BJ (cell line): Measurements from ENCODE around the gene MED14. TPM values are rescaled to one million over a fixed set of nuclear protein-coding genes. Genes with fewer than 3 reads are reported as not detected.

Experiments used
- CTCF ChIA-PET: fragments of 350-600 bp; formaldehyde crosslinking; extraction: SDS; loops from one replicate; lab custom pipeline; 2021; ENCODE audit warnings: antibody characterized with exemption, inconsistent platforms; lab: Yijun Ruan, JAX
- POLR2A ChIA-PET: fragments of 300-600 bp; sonication (Branson Sonifier 250); formaldehyde crosslinking; extraction: SDS; loops from one replicate; lab custom pipeline; 2021; ENCODE audit warnings: antibody characterized with exemption; lab: Charles Lee
- DNase-seq: peaks from one replicate; pipeline ENCODE4 v3.0.0-alpha.2; 2011; ENCODE audit warnings: low read depth
- H3K27me3 ChIP-seq: 2 replicates; pipeline ENCODE4 v1.6.0; 2011; ENCODE audit warnings: low read length; ENCODE audit not compliant: control insufficient read depth, insufficient read depth
- H3K36me3 ChIP-seq: 2 replicates; pipeline ENCODE4 v1.5.1; 2011; ENCODE audit warnings: low read length; ENCODE audit not compliant: control insufficient read depth, insufficient read depth
- H3K4me3 ChIP-seq: 2 replicates; pipeline ENCODE4 v1.5.1; 2011; ENCODE audit warnings: low read depth, mild to moderate bottlenecking, control low read depth, low read length
- polyA plus RNA-seq: library from polyadenylated mRNA; depleted of rRNA; stranded (reverse); fragments of >200 nt; gene quantifications from 2 replicates; pipeline ENCODE4 v1.2.3, GENCODE V29; 2011
- TF ChIP-seq, protein P1 (sequence below): IDR thresholded peaks from 2 replicates; pipeline ENCODE4 v1.5.1; 2011; ENCODE audit warnings: low read depth, mild to moderate bottlenecking, control low read depth, inconsistent platforms, low read length, moderate library complexity; ENCODE audit not compliant: insufficient read depth

MED14 gene
- polyA plus RNA-seq, 1 experiment = 25.9 TPM

DNA sequence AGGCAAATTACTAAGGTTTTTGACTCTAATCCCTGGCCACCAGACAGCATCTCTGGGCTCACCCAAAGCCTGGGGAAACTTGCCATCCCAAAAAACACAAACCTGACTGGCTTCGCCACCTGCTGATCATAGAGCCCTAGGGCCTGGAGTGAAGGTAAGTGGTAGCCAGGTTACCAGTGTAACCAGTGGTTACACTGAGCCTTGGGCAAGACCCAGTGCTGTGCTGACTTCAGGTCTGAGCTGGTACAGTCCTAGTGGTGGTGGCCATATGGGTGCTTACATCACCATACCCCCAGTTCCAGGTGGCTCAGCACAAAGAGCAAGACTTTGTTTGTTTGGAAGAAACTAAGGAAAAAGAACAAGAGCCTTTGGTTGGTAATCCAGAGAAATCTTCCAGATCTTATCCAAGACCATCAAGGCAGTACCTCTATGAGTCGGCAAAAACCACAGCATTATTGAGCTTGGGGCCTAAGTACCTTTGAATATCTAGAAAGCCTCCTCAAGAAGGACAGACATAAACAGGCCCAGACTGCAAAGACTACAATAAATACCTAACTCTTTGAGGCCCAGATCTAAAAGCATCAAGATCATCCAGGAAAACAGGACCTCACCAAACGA is 13.7 kb downstream of the MED14 start:
- H3K4me3 ChIP-seq = no peak overlapping the region
- DNase-seq = no peak
- ChIA-PET POLR2A (no interaction called here), CTCF (no interaction called here)
- TF ChIP-seq, protein P1, sequence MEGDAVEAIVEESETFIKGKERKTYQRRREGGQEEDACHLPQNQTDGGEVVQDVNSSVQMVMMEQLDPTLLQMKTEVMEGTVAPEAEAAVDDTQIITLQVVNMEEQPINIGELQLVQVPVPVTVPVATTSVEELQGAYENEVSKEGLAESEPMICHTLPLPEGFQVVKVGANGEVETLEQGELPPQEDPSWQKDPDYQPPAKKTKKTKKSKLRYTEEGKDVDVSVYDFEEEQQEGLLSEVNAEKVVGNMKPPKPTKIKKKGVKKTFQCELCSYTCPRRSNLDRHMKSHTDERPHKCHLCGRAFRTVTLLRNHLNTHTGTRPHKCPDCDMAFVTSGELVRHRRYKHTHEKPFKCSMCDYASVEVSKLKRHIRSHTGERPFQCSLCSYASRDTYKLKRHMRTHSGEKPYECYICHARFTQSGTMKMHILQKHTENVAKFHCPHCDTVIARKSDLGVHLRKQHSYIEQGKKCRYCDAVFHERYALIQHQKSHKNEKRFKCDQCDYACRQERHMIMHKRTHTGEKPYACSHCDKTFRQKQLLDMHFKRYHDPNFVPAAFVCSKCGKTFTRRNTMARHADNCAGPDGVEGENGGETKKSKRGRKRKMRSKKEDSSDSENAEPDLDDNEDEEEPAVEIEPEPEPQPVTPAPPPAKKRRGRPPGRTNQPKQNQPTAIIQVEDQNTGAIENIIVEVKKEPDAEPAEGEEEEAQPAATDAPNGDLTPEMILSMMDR = no peak
- no peaks in the 10 kb centered on the region; the same call in 1 of the 2 replicates for H3K36me3 ChIP-seq
- no peaks in the 10 kb centered on the region for H3K27me3 ChIP-seq

DNA sequence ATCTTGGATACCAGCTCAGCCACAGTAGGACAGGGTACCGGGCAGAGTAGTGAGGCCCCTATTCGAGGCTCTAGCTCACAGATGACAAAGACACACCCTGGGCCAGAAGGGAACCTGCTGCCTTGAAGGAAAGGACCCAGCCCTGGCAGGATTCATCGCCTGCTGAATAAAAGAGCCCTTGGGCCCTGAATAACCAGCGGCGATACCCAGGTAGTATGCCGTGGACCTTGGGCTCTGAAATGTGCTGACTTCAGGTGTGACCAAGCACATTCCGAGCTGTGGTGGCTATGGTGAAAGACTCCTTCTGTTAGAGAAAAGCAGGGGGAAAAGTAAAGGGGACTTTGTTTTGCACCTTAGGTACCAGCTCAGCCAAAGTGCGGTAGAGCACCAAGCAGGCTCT is 14.6 kb downstream of the MED14 start:
- DNase-seq = no peak
- H3K4me3 ChIP-seq = no peak overlapping the region
- CTCF ChIA-PET = no interaction called here

DNA sequence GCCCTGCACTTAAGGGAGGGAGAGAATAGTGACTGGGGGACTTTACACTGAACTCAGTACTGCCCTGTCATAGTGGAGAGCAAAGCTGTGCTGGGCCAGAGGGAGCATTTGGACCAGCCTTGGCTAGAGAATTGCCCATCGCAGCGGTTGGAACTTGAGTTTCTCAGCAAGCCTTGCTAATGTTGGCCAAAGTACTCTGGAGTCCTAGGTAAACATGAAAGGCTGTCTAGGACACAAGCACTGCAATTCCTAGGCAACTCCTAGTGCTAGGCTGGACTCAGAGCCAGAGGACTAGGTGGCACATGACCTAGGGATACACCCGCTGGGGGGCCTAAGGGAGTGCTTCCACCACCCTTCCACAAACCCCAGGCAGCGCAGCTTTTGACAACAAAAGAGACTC is 15.0 kb downstream of the MED14 start:
- TF ChIP-seq, protein P1 = no peak
- no peak overlapping the region for H3K4me3 ChIP-seq
- ChIA-PET CTCF (no interaction called here), POLR2A (no interaction called here)
- H3K36me3 ChIP-seq = no peaks in the 10 kb centered on the region; the same call in 1 of the 2 replicates
- no peaks in the 10 kb centered on the region for H3K27me3 ChIP-seq
- no peak for DNase-seq

More for the DNA sequence above, 14.6 kb downstream of the MED14 start:
- no peaks in the 10 kb centered on the region; the same call in 1 of the 2 replicates for H3K36me3 ChIP-seq
- H3K27me3 ChIP-seq = no peaks in the 10 kb centered on the region
- TF ChIP-seq, protein P1 = no peak
- POLR2A ChIA-PET = no interaction called here

DNA sequence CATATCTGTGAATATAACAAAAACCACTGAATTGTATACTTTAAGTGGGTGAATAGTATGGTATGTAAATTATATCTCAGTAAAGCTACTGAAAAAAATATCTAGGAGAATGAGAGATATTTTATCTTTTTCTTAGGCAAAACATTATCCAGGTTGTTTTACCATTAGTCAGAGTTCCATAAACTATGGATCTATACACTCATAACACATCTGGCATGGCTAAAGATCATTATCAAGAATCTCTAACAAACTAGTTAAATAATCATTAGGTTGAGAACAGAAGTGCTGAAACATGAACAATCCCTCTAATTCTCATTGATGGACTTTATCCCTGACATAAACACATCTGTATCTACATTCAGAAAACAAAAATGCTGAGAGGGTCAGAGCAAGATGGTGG is 15.6 kb downstream of the MED14 start:
- H3K36me3 ChIP-seq = no peaks in the 10 kb centered on the region; the same call in 1 of the 2 replicates
- H3K4me3 ChIP-seq = no peak overlapping the region
- CTCF ChIA-PET = no interaction called here
- TF ChIP-seq, protein P1 = no peak
- no peak for DNase-seq
- POLR2A ChIA-PET = no interaction called here
- no peaks in the 10 kb centered on the region for H3K27me3 ChIP-seq

DNA sequence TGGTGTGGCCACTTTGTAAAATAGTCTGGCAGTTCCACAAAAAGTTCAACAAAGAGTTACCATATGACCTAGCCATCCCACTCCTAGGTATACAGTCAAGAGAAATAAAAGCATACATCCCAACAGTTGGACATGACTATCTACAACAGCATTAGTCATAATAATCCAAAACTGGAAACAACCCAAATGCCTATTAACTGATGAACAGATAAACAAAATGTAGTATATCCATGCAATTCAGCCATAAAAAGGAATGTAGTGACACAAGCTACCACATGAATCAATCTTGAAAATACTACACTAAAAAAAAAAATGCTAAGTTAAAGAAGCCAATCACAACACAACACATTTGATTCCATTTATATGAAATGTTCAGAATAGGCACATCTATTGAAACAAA is 16.1 kb downstream of the MED14 start:
- Histone ChIP-seq H3K4me3 (no peak overlapping the region), H3K36me3 (no peaks in the 10 kb centered on the region; the same call in 1 of the 2 replicates), H3K27me3 (no peaks in the 10 kb centered on the region)
- DNase-seq = no peak
- TF ChIP-seq, protein P1 = no peak
- CTCF ChIA-PET = no interaction called here
- POLR2A ChIA-PET = no interaction called here
